Activated naive CD4-positive, alpha-beta T cell treated with anti-CD3 and anti-CD28 coated beads for 36 hours (primary cell): ENCODE data around the gene ARHGEF7. TPM values are rescaled to one million over a fixed set of nuclear protein-coding genes. Genes with fewer than 3 reads are reported as not detected.
A peak's percentile ranks its signal among the peaks of the same experiment; 100 is the strongest.
"Not testable (repeated sequence)": the region's sequence is repeated elsewhere in the genome, so short reads cannot be mapped to it uniquely, and the experiment has no call there.

Experiments
- CTCF ChIA-PET: fragments of 350-600 bp; sonication (Branson Sonifier 250); formaldehyde crosslinking; loops from one replicate; lab custom pipeline; 2021; ENCODE audit warnings: antibody characterized with exemption; lab: Charles Lee
- DNase-seq: peaks from one replicate; pipeline ENCODE4 v3.0.0-alpha.2; 2020
- H3K27ac Mint-ChIP-seq: one replicate; pipeline ENCODE4 v1.8.0; 2021; ENCODE audit warnings: mild to moderate bottlenecking, mixed read lengths
- H3K27me3 Mint-ChIP-seq: one replicate; pipeline ENCODE4 v1.8.0; 2021; ENCODE audit warnings: low read depth, mixed read lengths
- H3K36me3 Mint-ChIP-seq: one replicate; pipeline ENCODE4 v1.8.0; 2021; ENCODE audit warnings: low read depth, mixed read lengths
- H3K4me1 Mint-ChIP-seq: one replicate; pipeline ENCODE4 v1.8.0; 2021; ENCODE audit warnings: low read depth, mixed read lengths
- H3K4me3 Mint-ChIP-seq: one replicate; pipeline ENCODE4 v1.8.0; 2021; ENCODE audit warnings: mild to moderate bottlenecking, moderate library complexity, mixed read lengths
- H3K9me3 Mint-ChIP-seq: one replicate; pipeline ENCODE4 v1.8.0; 2021; ENCODE audit warnings: mixed read lengths
- intact Hi-C: fragments of 100-400 bp; cut with micrococcal nuclease; formaldehyde crosslinking; loops from one replicate; pipeline ENCODE4 v1.15.1; 2023
- total RNA-seq, 2 experiments: library from RNA; stranded (reverse); gene quantifications; one replicate each; pipeline ENCODE4 v1.2.3, GENCODE V29; 2021

The ARHGEF7 gene
- total RNA-seq, 2 experiments from 2014 or later, result 48.4 to 56.6 TPM

DNA sequence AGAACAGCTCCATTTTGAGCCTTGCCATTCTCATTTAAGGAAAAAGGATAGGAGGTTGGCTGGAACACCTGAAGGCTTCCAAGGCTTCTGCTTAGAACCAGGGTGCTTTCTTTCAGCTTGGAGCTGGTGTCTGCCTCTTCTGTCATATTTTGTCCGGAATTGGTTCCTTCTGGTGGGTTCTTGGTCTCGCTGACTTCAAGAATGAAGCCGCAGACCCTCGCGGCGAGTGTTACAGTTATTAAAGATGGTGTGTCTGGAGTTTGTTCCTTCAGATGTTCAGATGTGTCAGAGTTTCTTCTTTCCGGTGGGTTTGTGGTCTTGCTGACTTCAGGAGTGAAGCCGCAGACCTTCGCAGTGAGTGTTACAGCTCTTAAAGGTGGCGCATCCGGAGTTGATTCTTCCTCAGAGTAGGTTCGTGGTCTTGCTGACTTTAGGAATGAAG is 74.0 kb downstream of the ARHGEF7 start:
- intact Hi-C loops, result loop anchor here (1.0 to 10.0 kb wide), 5 partner anchors 9 to 477 kb away; partner anchors contain the start of genes ANKRD10 and ING1
- H3K9me3 Mint-ChIP-seq, H3K27me3 Mint-ChIP-seq, H3K36me3 Mint-ChIP-seq: not testable (repeated sequence)
- peak; percentile 79 for DNase-seq
- H3K27ac Mint-ChIP-seq, result peak overlapping the region; percentile 32
- CTCF ChIA-PET, result interaction anchor here (0.7 to 1.5 kb wide), 3 partner anchors 11 to 274 kb away, joined by 3 to 5 read pairs (median 3); no protein-coding TSS in a partner anchor
- H3K4me3 Mint-ChIP-seq, result peak overlapping the region; percentile 44
- peaks cover 89% of the 10 kb centered on the region for H3K4me1 Mint-ChIP-seq

DNA sequence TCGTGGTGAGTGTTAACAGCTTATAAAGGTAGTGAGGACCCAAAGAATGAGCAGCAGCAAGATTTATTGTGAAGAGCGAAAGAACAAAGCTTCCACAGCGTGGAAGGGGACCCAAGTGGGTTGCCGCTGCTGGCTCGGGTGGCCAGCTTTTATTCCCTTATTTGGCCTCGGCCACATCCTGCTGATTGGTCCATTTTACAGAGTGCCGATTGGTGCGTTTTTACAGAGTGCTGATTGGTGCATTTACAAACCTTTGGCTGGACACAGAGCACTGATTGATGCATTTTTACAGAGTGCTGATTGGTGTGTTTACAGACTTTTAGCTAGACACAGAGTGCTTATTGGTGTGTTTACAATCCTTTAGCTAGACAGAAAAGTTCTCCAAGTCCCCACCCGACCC is 74.4 kb downstream of the ARHGEF7 start:
- not testable (repeated sequence) for H3K9me3 Mint-ChIP-seq, H3K36me3 Mint-ChIP-seq, H3K27ac Mint-ChIP-seq, DNase-seq, H3K27me3 Mint-ChIP-seq
- CTCF ChIA-PET, result interaction anchor here (1.2 to 1.5 kb wide), 2 partner anchors 35 to 274 kb away, joined by 3 to 5 read pairs; no protein-coding TSS in a partner anchor
- Mint-ChIP-seq H3K4me1 (peaks cover 89% of the 10 kb centered on the region), H3K4me3 (peak overlapping the region; percentile 44)
- intact Hi-C loops, result loop anchor here (1.0 to 10.0 kb wide), 5 partner anchors 9 to 477 kb away; partner anchors contain the start of genes ANKRD10 and ING1

GRCh38 chr13:111193223-111193622 is 78.1 kb downstream of the ARHGEF7 start:
- H3K9me3 Mint-ChIP-seq, H3K4me3 Mint-ChIP-seq, intact Hi-C loops, H3K27ac Mint-ChIP-seq, CTCF ChIA-PET, H3K27me3 Mint-ChIP-seq, DNase-seq: not testable (repeated sequence)
- Mint-ChIP-seq H3K36me3 (peaks cover 10% of the 10 kb centered on the region), H3K4me1 (peaks cover 65% of the 10 kb centered on the region)

- H3K9me3 Mint-ChIP-seq, DNase-seq, CTCF ChIA-PET, H3K27ac Mint-ChIP-seq, intact Hi-C loops, H3K27me3 Mint-ChIP-seq, H3K4me3 Mint-ChIP-seq: not testable (repeated sequence)
- Mint-ChIP-seq H3K4me1 (peaks cover 60% of the 10 kb centered on the region), H3K36me3 (peaks cover 19% of the 10 kb centered on the region)
Measured at GRCh38 chr13:111194651-111195050, 79.5 kb downstream of the ARHGEF7 start.

DNA sequence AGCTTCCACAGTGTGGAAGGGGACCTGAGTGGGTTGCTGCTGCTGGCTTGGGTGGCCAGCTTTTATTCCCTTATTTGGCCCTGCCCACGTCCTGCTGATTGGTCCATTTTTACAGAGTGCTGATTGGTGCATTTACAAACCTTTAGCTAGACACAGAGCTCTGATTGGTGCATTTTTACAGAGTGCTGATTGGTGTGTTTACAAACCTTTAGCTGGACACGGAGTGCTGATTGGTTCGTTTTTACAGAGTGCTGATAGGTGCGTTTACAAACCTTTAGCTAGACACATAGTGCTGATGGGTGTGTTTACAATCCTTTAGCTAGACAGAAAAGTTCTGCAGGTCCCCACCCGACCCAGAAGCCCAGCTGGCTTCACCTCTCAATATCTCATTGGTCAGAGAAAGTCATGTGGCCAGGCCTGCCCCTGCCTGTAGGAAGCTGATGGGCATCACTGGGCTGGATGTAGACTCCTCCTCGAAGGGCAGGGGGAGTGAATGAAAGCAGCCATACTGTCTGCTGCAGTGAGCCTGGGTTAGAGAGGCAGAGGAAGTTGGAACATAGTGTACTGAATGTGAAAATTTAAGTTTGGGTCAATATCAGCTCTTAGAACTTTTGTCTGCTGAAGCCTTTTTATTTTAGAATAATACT is 83.7 kb downstream of the ARHGEF7 start:
- intact Hi-C loops, DNase-seq, H3K27me3 Mint-ChIP-seq, H3K27ac Mint-ChIP-seq, H3K9me3 Mint-ChIP-seq, H3K4me3 Mint-ChIP-seq: not testable (repeated sequence)
- H3K4me1 Mint-ChIP-seq, result peaks cover 64% of the 10 kb centered on the region
- peaks cover 21% of the 10 kb centered on the region for H3K36me3 Mint-ChIP-seq
- CTCF ChIA-PET, result interaction anchor here (0.6 to 1.9 kb wide), 2 partner anchors 20 to 132 kb away, joined by 4 to 6 read pairs; no protein-coding TSS in a partner anchor

DNA sequence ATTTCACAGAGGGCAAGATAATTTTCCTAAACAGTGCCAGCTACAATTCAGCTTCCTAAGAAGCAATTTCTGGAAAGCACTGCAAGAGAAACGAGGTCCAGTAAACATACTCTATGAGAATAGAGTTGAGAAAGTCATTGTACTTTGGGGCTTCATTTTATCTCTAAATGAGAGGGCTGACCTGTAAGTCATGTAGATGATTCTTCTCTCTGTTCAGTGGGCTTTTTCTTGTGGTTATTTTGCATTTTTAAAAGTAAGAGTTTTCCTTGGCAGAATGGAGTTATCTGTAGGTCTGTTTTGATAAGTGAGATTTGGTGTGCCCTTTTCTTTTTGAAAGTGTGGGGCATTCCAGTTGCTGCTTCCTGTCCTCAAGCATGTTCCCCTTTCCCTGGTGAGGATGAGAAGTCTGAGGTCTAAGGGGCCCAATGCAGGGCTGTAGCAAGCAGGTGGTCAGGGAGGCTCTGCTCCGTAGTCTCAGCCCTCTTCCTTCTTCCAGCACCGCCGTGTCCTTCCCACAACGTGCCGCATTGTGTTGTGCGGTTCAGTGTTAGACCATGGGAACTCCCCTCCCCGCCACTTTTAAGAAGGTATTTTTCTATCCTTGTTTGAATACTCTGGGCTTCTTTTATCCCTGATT is 86.3 kb downstream of the ARHGEF7 start:
- CTCF ChIA-PET, result interaction anchor here (0.9 to 2.5 kb wide), 3 partner anchors 10 to 23 kb away, joined by 3 to 5 read pairs (median 5); no protein-coding TSS in a partner anchor
- peaks cover 55% of the 10 kb centered on the region for H3K4me1 Mint-ChIP-seq
- H3K4me3 Mint-ChIP-seq, result no peak overlapping the region
- no peaks in the 10 kb centered on the region for H3K27me3 Mint-ChIP-seq
- H3K27ac Mint-ChIP-seq, result peak overlapping the region; percentile 8
- intact Hi-C loops, result no loop called here
- H3K36me3 Mint-ChIP-seq, result peaks cover 25% of the 10 kb centered on the region
- peak; percentile 21 for DNase-seq
- H3K9me3 Mint-ChIP-seq, result no peaks in the 10 kb centered on the region

GRCh38 chr13:111202156-111202621 is 87.1 kb downstream of the ARHGEF7 start:
- no peak overlapping the region for H3K4me3 Mint-ChIP-seq
- CTCF ChIA-PET, result interaction anchor here (1.5 to 2.9 kb wide), 4 partner anchors 9 to 134 kb away, joined by 5 to 13 read pairs (median 6); no protein-coding TSS in a partner anchor
- peaks cover 23% of the 10 kb centered on the region for H3K36me3 Mint-ChIP-seq
- intact Hi-C loops, result loop anchor here (1.0 kb wide), 2 partner anchors 12 to 47 kb away; no protein-coding TSS in a partner anchor
- no peaks in the 10 kb centered on the region for H3K27me3 Mint-ChIP-seq
- peak; percentile 12 for DNase-seq
- H3K27ac Mint-ChIP-seq, result peak overlapping the region; percentile 50
- no peaks in the 10 kb centered on the region for H3K9me3 Mint-ChIP-seq
- peaks cover 55% of the 10 kb centered on the region for H3K4me1 Mint-ChIP-seq

GRCh38 chr13:111202745-111203144 is 87.6 kb downstream of the ARHGEF7 start:
- Mint-ChIP-seq H3K27ac (peak overlapping the region; percentile 50), H3K9me3 (no peaks in the 10 kb centered on the region), H3K4me3 (no peak overlapping the region), H3K4me1 (peaks cover 54% of the 10 kb centered on the region), H3K36me3 (peaks cover 19% of the 10 kb centered on the region), H3K27me3 (no peaks in the 10 kb centered on the region)
- DNase-seq, result peak; percentile 51
- CTCF ChIA-PET, result interaction anchor here (0.8 to 2.9 kb wide), 5 partner anchors 9 to 135 kb away, joined by 3 to 13 read pairs (median 5); no protein-coding TSS in a partner anchor
- intact Hi-C loops, result loop anchor here (1.0 kb wide), 2 partner anchors 12 to 47 kb away; no protein-coding TSS in a partner anchor

GRCh38 chr13:111203736-111204389 is 88.8 kb downstream of the ARHGEF7 start:
- intact Hi-C loops, result no loop called here
- DNase-seq, result no peak
- no peaks in the 10 kb centered on the region for H3K9me3 Mint-ChIP-seq
- CTCF ChIA-PET, result interaction anchor here (0.8 to 2.9 kb wide), 4 partner anchors 8 to 136 kb away, joined by 3 to 13 read pairs (median 6); no protein-coding TSS in a partner anchor
- no peak overlapping the region for H3K27ac Mint-ChIP-seq
- H3K4me1 Mint-ChIP-seq, result peaks cover 56% of the 10 kb centered on the region
- H3K4me3 Mint-ChIP-seq, result no peak overlapping the region
- H3K36me3 Mint-ChIP-seq, result peaks cover 9% of the 10 kb centered on the region
- H3K27me3 Mint-ChIP-seq, result no peaks in the 10 kb centered on the region

- CTCF ChIA-PET, result interaction anchor here (2.9 kb wide), 1 partner anchor 137 kb away, joined by 13 read pairs; no protein-coding TSS in a partner anchor
- DNase-seq, result no peak
- no peak overlapping the region for H3K27ac Mint-ChIP-seq
- H3K36me3 Mint-ChIP-seq, result peaks cover 7% of the 10 kb centered on the region
- H3K27me3 Mint-ChIP-seq, result no peaks in the 10 kb centered on the region
- H3K4me1 Mint-ChIP-seq, result peaks cover 51% of the 10 kb centered on the region
- no peaks in the 10 kb centered on the region for H3K9me3 Mint-ChIP-seq
- intact Hi-C loops, result no loop called here
- H3K4me3 Mint-ChIP-seq, result no peak overlapping the region
Measured at GRCh38 chr13:111204438-111205177, 89.5 kb downstream of the ARHGEF7 start.

DNA sequence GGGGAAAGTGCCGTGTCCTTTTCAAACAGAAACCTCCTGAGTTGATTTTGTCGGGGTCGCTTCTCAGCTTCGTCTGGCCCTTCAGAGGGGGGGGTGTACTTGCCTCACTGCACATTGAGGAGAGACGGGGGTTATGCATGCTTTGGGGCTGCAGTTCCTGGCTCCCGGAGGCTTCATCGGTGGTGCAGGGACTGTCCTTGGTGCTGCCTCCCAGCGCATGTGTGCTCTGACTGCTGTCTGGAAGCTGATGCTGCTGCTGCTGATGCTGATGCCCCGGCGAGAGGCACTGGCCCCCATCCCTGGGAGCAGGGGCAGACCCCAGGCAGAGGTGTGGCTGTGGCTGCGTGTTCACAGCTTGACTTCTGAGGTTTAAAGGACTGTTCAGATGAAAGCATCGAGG is 91.0 kb downstream of the ARHGEF7 start:
- no peak for DNase-seq
- CTCF ChIA-PET, result interaction anchor here (0.6 to 3.4 kb wide), 2 partner anchors 18 to 650 kb away, joined by 4 to 10 read pairs; no protein-coding TSS in a partner anchor
- Mint-ChIP-seq H3K4me1 (peaks cover 45% of the 10 kb centered on the region), H3K27ac (no peak overlapping the region), H3K4me3 (no peak overlapping the region), H3K9me3 (no peaks in the 10 kb centered on the region), H3K36me3 (peaks cover 7% of the 10 kb centered on the region), H3K27me3 (no peaks in the 10 kb centered on the region)
- intact Hi-C loops, result no loop called here
